ENCODE results near the gene RAB34.
A peak's percentile ranks its signal among the peaks of the same experiment; 100 is the strongest.

Gene RAB34

GRCh38 chr17:28717578-28718332, at the start of gene RAB34:
TSS of gene RAB34 (minus strand) at chr17:28717868. CDS start at chr17:28717266, 602 bp downstream.
- peak in 4 of 10 donors; percentile 22 to 76 (median 44) for DNase-seq
- intact Hi-C loops (cut with DNase I), result loop anchor here (2.0 to 10.0 kb wide), 2 partner anchors 73 to 235 kb away; partner anchors contain the start of gene BLTP2

GRCh38 chr17:28765038-28765437, 47.4 kb upstream of the RAB34 start:
- intact Hi-C loops (cut with DNase I), result no loop called here

GRCh38 chr17:28763804-28764266, 46.2 kb upstream of the RAB34 start:
- peak in 6 of 10 donors; percentile 64 to 87 (median 74) for DNase-seq
- intact Hi-C loops (cut with DNase I), result loop anchor here (5.0 kb wide), 3 partner anchors 43 to 138 kb away; partner anchors contain the start of genes DHRS13 and FAM222B

More at GRCh38 chr17:28765038-28765437, 47.4 kb upstream of the RAB34 start:
- peak in 1 of 10 donors; percentile 65 for DNase-seq

GRCh38 chr17:28763137-28763799, 45.6 kb upstream of the RAB34 start:
- intact Hi-C loops (cut with DNase I), result loop anchor here (5.0 kb wide), 3 partner anchors 44 to 139 kb away; partner anchors contain the start of genes DHRS13 and FAM222B
- DNase-seq, result no peak

- intact Hi-C loops (cut with DNase I), result loop anchor here (5.0 kb wide), 3 partner anchors 46 to 141 kb away; partner anchors contain the start of genes DHRS13 and FAM222B
Observed at GRCh38 chr17:28760601-28761562, 43.2 kb upstream of the RAB34 start.

GRCh38 chr17:28759256-28759865, 41.7 kb upstream of the RAB34 start:
- intact Hi-C loops (cut with DNase I), result no loop called here
- peak in 1 of 10 donors; percentile 62 for DNase-seq

More at GRCh38 chr17:28760601-28761562, 43.2 kb upstream of the RAB34 start:
- peak in 5 of 10 donors; percentile 35 to 91 (median 46) for DNase-seq

GRCh38 chr17:28758411-28759121, 40.9 kb upstream of the RAB34 start:
- DNase-seq, result peak in 1 of 10 donors; percentile 80
- intact Hi-C loops (cut with DNase I), result no loop called here

- DNase-seq, result peak in 1 of 10 donors; percentile 45
- intact Hi-C loops (cut with DNase I), result no loop called here
Observed at GRCh38 chr17:28756049-28756804, 38.6 kb upstream of the RAB34 start.

- DNase-seq, result no peak
- intact Hi-C loops (cut with DNase I), result no loop called here
Observed at GRCh38 chr17:28755486-28755885, 37.8 kb upstream of the RAB34 start.

- DNase-seq, result peak in 1 of 10 donors; percentile 16
- intact Hi-C loops (cut with DNase I), result no loop called here
Observed at GRCh38 chr17:28751600-28752366, 34.1 kb upstream of the RAB34 start.

- intact Hi-C loops (cut with DNase I), result loop anchor here (1.0 kb wide), 1 partner anchor 23 kb away; no protein-coding TSS in a partner anchor
- DNase-seq, result peak; percentile 89 to 99 (median 94)
Observed at GRCh38 chr17:28750178-28751047, 32.7 kb upstream of the RAB34 start.

- intact Hi-C loops (cut with DNase I), result loop anchor here (1.0 kb wide), 1 partner anchor 22 kb away; no protein-coding TSS in a partner anchor
- peak in 1 of 10 donors; percentile 55 for DNase-seq
Observed at GRCh38 chr17:28749516-28750177, 32.0 kb upstream of the RAB34 start.

- intact Hi-C loops (cut with DNase I), result no loop called here
- DNase-seq, result peak in 1 of 10 donors; percentile 85
Observed at GRCh38 chr17:28748852-28749515, 31.3 kb upstream of the RAB34 start.

GRCh38 chr17:28747801-28748750, 30.4 kb upstream of the RAB34 start:
- DNase-seq, result peak in 1 of 10 donors; percentile 81
- intact Hi-C loops (cut with DNase I), result no loop called here
